KMS-11 (cell line): ENCODE measurements around the gene NOS3.

ENCODE experiments used
- H2AFZ ChIP-seq: fragments of 200-600 bp; sonication (generic); 2 replicates; pipeline ENCODE4 v1.6.1; 2016; ENCODE audit warnings: antibody characterized with exemption, mixed run types, low read depth
- H3K27ac ChIP-seq: fragments of 200-600 bp; sonication (generic); 2 replicates; pipeline ENCODE4 v1.6.1; 2016; ENCODE audit warnings: mild to moderate bottlenecking, mixed run types
- H3K27me3 ChIP-seq: fragments of 200-600 bp; sonication (generic); 2 replicates; pipeline ENCODE4 v1.6.1; 2017; ENCODE audit warnings: mild to moderate bottlenecking, low read depth, mixed run types, moderate library complexity; ENCODE audit not compliant: insufficient read depth
- H3K36me3 ChIP-seq: fragments of 200-600 bp; sonication (generic); 2 replicates; pipeline ENCODE4 v1.6.1; 2017; ENCODE audit warnings: mild to moderate bottlenecking, mixed run types; ENCODE audit not compliant: insufficient read depth
- H3K4me1 ChIP-seq: fragments of 200-600 bp; sonication (generic); 2 replicates; pipeline ENCODE4 v1.6.1; 2016; ENCODE audit warnings: mild to moderate bottlenecking, low read depth, mixed run types; ENCODE audit not compliant: poor library complexity, severe bottlenecking
- H3K4me2 ChIP-seq: fragments of 200-600 bp; sonication (generic); 2 replicates; pipeline ENCODE4 v1.7.0; 2016; ENCODE audit warnings: mild to moderate bottlenecking, mixed run types
- H3K4me3 ChIP-seq: fragments of 200-600 bp; sonication (generic); IDR thresholded peaks from 2 replicates; pipeline ENCODE4 v1.6.1; 2017; ENCODE audit warnings: low read depth, low read length, mixed read lengths; ENCODE audit not compliant: insufficient read depth
- H3K79me2 ChIP-seq: fragments of 200-600 bp; sonication (generic); 2 replicates; pipeline ENCODE4 v1.6.1; 2016; ENCODE audit warnings: low read depth, mixed run types; ENCODE audit not compliant: insufficient read depth
- H3K9ac ChIP-seq: fragments of 200-600 bp; sonication (generic); 2 replicates; pipeline ENCODE4 v1.6.1; 2016; ENCODE audit warnings: mild to moderate bottlenecking, mixed run types
- H4K20me1 ChIP-seq: fragments of 200-600 bp; sonication (generic); 2 replicates; pipeline ENCODE4 v1.6.1; 2016; ENCODE audit warnings: mild to moderate bottlenecking, mixed run types; ENCODE audit not compliant: insufficient read depth
- CTCF ChIP-seq: fragments of 200-600 bp; sonication (generic); conservative IDR thresholded peaks from 2 replicates; pipeline ENCODE4 v1.6.1; 2017; ENCODE audit warnings: low read depth, mild to moderate bottlenecking, antibody characterized with exemption, low read length, moderate library complexity, mixed read lengths

Gene NOS3

GRCh38 chr7:151059367-151060112 is 68.7 kb downstream of the NOS3 start, which contains the start of gene SLC4A2:
TSS of gene SLC4A2 (plus strand) at chr7:151059589. CDS start at chr7:151061988, 2,399 bp downstream.
- Histone ChIP-seq H3K79me2 (peaks cover 22% of the 10 kb centered on the region; the same call in 1 of the 2 replicates), H4K20me1 (no peaks in the 10 kb centered on the region), H3K9ac (peak within 1 kb of the TSS; percentile 43), H2AFZ (peak within 1 kb of the TSS; percentile 74), H3K27me3 (no peaks in the 10 kb centered on the region), H3K4me2 (peak within 1 kb of the TSS; percentile 57), H3K27ac (peak within 1 kb of the TSS; percentile 47), H3K4me1 (peaks cover 11% of the 10 kb centered on the region), H3K36me3 (no peaks in the 10 kb centered on the region), H3K4me3 (no peak within 1 kb of the TSS)
- TF ChIP-seq CTCF = peak; percentile 65

GRCh38 chr7:151060113-151060415 is 69.2 kb downstream of the NOS3 start:
- no peak; the same call in 1 of the 2 replicates for TF ChIP-seq CTCF
- Histone ChIP-seq H3K9ac (peak overlapping the region; percentile 43), H3K27ac (no peak overlapping the region), H3K4me2 (peak overlapping the region; percentile 57), H3K4me3 (no peak overlapping the region), H2AFZ (peak overlapping the region; percentile 74), H3K36me3 (no peaks in the 10 kb centered on the region), H3K79me2 (peaks cover 22% of the 10 kb centered on the region; the same call in 1 of the 2 replicates), H4K20me1 (no peaks in the 10 kb centered on the region), H3K27me3 (no peaks in the 10 kb centered on the region), H3K4me1 (peaks cover 11% of the 10 kb centered on the region)

GRCh38 chr7:151060416-151061212 is 69.8 kb downstream of the NOS3 start:
- no peaks in the 10 kb centered on the region for H4K20me1 ChIP-seq
- H3K36me3 ChIP-seq = no peaks in the 10 kb centered on the region; the same call in 1 of the 2 replicates
- TF ChIP-seq CTCF = no peak
- peak overlapping the region; percentile 43 for H3K9ac ChIP-seq
- H2AFZ ChIP-seq = peak overlapping the region; percentile 74
- H3K4me2 ChIP-seq = peak overlapping the region; percentile 57
- H3K4me1 ChIP-seq = peaks cover 11% of the 10 kb centered on the region
- H3K27ac ChIP-seq = no peak overlapping the region
- no peak overlapping the region for H3K4me3 ChIP-seq
- peaks cover 22% of the 10 kb centered on the region; the same call in 1 of the 2 replicates for H3K79me2 ChIP-seq
- no peaks in the 10 kb centered on the region for H3K27me3 ChIP-seq

- H3K27me3 ChIP-seq = no peaks in the 10 kb centered on the region
- peaks cover 22% of the 10 kb centered on the region; the same call in 1 of the 2 replicates for H3K79me2 ChIP-seq
- H3K4me3 ChIP-seq = no peak overlapping the region
- H4K20me1 ChIP-seq = no peaks in the 10 kb centered on the region
- no peak overlapping the region for H3K27ac ChIP-seq
- TF ChIP-seq CTCF = no peak
- H2AFZ ChIP-seq = no peak overlapping the region
- peak overlapping the region; percentile 57 for H3K4me2 ChIP-seq
- no peaks in the 10 kb centered on the region; the same call in 1 of the 2 replicates for H3K36me3 ChIP-seq
- peaks cover 11% of the 10 kb centered on the region for H3K4me1 ChIP-seq
- H3K9ac ChIP-seq = no peak overlapping the region
These were observed 70.6 kb downstream of the NOS3 start for GRCh38 chr7:151061213-151062110.
